Measurements from ENCODE around the gene LAMTOR5. TPM values are rescaled to one million over a fixed set of nuclear protein-coding genes. Genes with fewer than 3 reads are reported as not detected.
A peak's percentile ranks its signal among the peaks of the same experiment; 100 is the strongest.

The LAMTOR5 gene
- total and polyA plus RNA-seq, 7 donors, result 61.2 to 543 (median 117) TPM

- 84 to 92% methylated on average over 2 of the region's 2 CpGs for WGBS, 2 donors
- H3K27me3 ChIP-seq, result peaks cover 0 to 7% (median 0%) of the 10 kb centered on the region in 3 donors
- H3K36me3 ChIP-seq, result no peaks in the 10 kb centered on the region
- no peaks in the 10 kb centered on the region for H3K4me1 ChIP-seq
- no peaks in the 10 kb centered on the region for H3K9me3 ChIP-seq
- no peak for TF ChIP-seq CTCF (IDR thresholded peaks at IDR 0.05)
- no peak for TF ChIP-seq POLR2AphosphoS5 (IDR thresholded peaks at IDR 0.05)
- TF ChIP-seq EP300 (IDR thresholded peaks at IDR 0.05), result no peak
- TF ChIP-seq POLR2A (IDR thresholded peaks at IDR 0.05), result no peak
- H3K27ac ChIP-seq, result no peak overlapping the region
- intact Hi-C loops (cut with DNase I), result no loop called here
- DNase-seq, result no peak
- H3K4me3 ChIP-seq, result no peak overlapping the region
Measured at GRCh38 chr1:110433213-110433612, 25.7 kb upstream of the LAMTOR5 start.

DNA sequence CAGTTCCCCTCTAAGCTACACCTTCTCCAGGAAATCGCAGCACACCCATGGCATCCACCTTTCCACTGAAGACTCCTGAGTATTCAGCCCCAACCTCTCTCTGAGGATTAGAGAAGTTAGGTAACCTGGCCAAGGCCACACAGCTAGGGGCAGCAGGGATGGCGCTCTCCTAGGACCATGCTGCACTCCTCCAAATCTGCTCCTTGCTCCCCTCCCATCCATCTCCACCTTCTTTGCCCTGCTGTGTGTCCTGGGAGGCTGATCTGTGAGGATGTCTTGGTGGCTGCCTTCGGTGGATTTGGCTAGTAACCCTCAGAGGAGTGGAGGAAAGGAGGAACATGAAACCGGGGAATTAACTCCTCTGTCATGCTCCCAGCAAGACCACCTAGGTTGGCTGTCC is 23.4 kb upstream of the LAMTOR5 start:
- WGBS, 2 donors, result 81 to 90% methylated on average over 4 of the region's 4 CpGs
- Histone ChIP-seq H3K4me3 (no peak overlapping the region), H3K4me1 (no peaks in the 10 kb centered on the region), H3K36me3 (no peaks in the 10 kb centered on the region), H3K9me3 (no peaks in the 10 kb centered on the region), H3K27me3 (peaks cover 0 to 7% (median 0%) of the 10 kb centered on the region in 3 donors), H3K27ac (no peak overlapping the region)
- no peak for TF ChIP-seq POLR2A (IDR thresholded peaks at IDR 0.05)
- TF ChIP-seq CTCF (IDR thresholded peaks at IDR 0.05), result no peak
- no peak for TF ChIP-seq POLR2AphosphoS5 (IDR thresholded peaks at IDR 0.05)
- TF ChIP-seq EP300 (IDR thresholded peaks at IDR 0.05), result no peak
- DNase-seq, result peak; percentile 19
- intact Hi-C loops (cut with DNase I), result no loop called here

DNA sequence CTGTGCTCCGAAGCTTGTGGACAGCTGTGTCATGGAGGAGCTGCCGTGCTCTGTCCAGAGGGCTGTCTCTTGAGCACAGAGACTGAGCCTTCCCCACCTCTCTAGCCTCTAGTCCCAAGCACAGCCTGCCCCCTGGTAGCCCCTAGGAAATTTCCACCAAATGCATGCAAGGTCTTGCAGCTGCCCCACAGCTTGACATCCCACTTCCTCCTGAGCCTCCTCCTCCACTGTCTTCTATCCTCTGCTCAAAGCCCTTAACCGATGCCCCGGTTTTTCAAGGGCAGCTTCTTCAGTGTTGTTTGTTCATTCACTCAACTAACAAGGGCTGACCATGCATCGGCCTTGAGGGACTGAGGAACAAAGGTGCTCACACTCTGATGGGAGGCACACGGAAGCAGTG is 22.9 kb upstream of the LAMTOR5 start:
- Histone ChIP-seq H3K27me3 (peaks cover 0 to 7% (median 0%) of the 10 kb centered on the region in 3 donors), H3K4me1 (no peaks in the 10 kb centered on the region), H3K4me3 (no peak overlapping the region), H3K36me3 (no peaks in the 10 kb centered on the region), H3K27ac (no peak overlapping the region), H3K9me3 (no peaks in the 10 kb centered on the region)
- 48 to 66% methylated on average over 6 of the region's 6 CpGs for WGBS, 2 donors
- intact Hi-C loops (cut with DNase I), result no loop called here
- TF ChIP-seq CTCF (IDR thresholded peaks at IDR 0.05), result no peak
- TF ChIP-seq POLR2AphosphoS5 (IDR thresholded peaks at IDR 0.05), result no peak
- TF ChIP-seq EP300 (IDR thresholded peaks at IDR 0.05), result no peak
- no peak for TF ChIP-seq POLR2A (IDR thresholded peaks at IDR 0.05)
- peak; percentile 36 for DNase-seq

GRCh38 chr1:110428946-110429345 is 21.5 kb upstream of the LAMTOR5 start:
- peak; percentile 24 for DNase-seq

More at GRCh38 chr1:110428946-110429345, 21.5 kb upstream of the LAMTOR5 start:
- Histone ChIP-seq H3K4me3 (no peak overlapping the region), H3K27ac (no peak overlapping the region), H3K9me3 (no peaks in the 10 kb centered on the region), H3K4me1 (no peaks in the 10 kb centered on the region), H3K27me3 (peaks cover 0 to 7% (median 0%) of the 10 kb centered on the region in 3 donors), H3K36me3 (no peaks in the 10 kb centered on the region)
- no peak for TF ChIP-seq POLR2A (IDR thresholded peaks at IDR 0.05)
- no peak for TF ChIP-seq POLR2AphosphoS5 (IDR thresholded peaks at IDR 0.05)
- TF ChIP-seq CTCF (IDR thresholded peaks at IDR 0.05), result no peak
- TF ChIP-seq EP300 (IDR thresholded peaks at IDR 0.05), result no peak
- WGBS, 2 donors, result 68 to 80% methylated on average over 4 of the region's 4 CpGs
- intact Hi-C loops (cut with DNase I), result no loop called here

Data from sigmoid colon (tissue), 7 donors.